ENCODE data around the gene PLA2R1. TPM values are rescaled to one million over a fixed set of nuclear protein-coding genes. Genes with fewer than 3 reads are reported as not detected.

Gene PLA2R1
- polyA plus RNA-seq, 1 of the 3 experiments (the other 2 are of a cell fraction), result not detected

GRCh38 chr2:160005476-160005875 lies 56.9 kb downstream of the PLA2R1 start (continued):
- TF ChIP-seq TEAD4 (IDR thresholded peaks at IDR 0.05; ENCODE audit: borderline replicate concordance, insufficient read depth) (no peak), POLR2AphosphoS5 (IDR thresholded peaks at IDR 0.05; ENCODE audit: low read depth, low read length) (no peak), RFX5 (IDR thresholded peaks at IDR 0.05; ENCODE audit: low read length) (no peak), EZH2phosphoT487 (IDR thresholded peaks at IDR 0.05; ENCODE audit: borderline replicate concordance, low read depth) (no peak), YY1 (IDR thresholded peaks at IDR 0.05; ENCODE audit: low read depth) (no peak), USF2 (IDR thresholded peaks at IDR 0.05; ENCODE audit: borderline replicate concordance, low read depth, low read length) (no peak), FOXM1 (IDR thresholded peaks at IDR 0.05; ENCODE audit: low read depth) (no peak)

- H3K79me2 ChIP-seq (ENCODE audit: insufficient read depth), result no peaks in the 10 kb centered on the region
- no peaks in the 10 kb centered on the region for H3K9me2 ChIP-seq
- no peak overlapping the region for H3K4me2 ChIP-seq
- no peak overlapping the region for H3K27ac ChIP-seq (ENCODE audit: low read depth in 2 of 2, low read length in 1 of 2)
- ChIA-PET POLR2A (no interaction called here), CTCF (no interaction called here)
- no peaks in the 10 kb centered on the region for H3F3A ChIP-seq (replicated peaks; ENCODE audit: insufficient read depth)
- TF ChIP-seq JUND (IDR thresholded peaks at IDR 0.05) (no peak), CTCF (IDR thresholded peaks at IDR 0.05) (peak; percentile 28; the same call in 1 of the 2 replicates)
- no peak overlapping the region for H3K9ac ChIP-seq
- H3K4me3 ChIP-seq (ENCODE audit: low read depth in 2 of 2, low read length in 1 of 2), result no peak overlapping the region
- no peaks in the 10 kb centered on the region for H3K9me3 ChIP-seq
- no peaks in the 10 kb centered on the region for H3K27me3 ChIP-seq (ENCODE audit: insufficient read depth)
- H4K20me1 ChIP-seq (ENCODE audit: insufficient read depth), result no peaks in the 10 kb centered on the region
- WGBS (ENCODE audit: low lambda C conversion rate), result 67% methylated on average over 3 of the region's 3 CpGs
- no peaks in the 10 kb centered on the region for H3K36me3 ChIP-seq (replicated peaks in 1 of 2; ENCODE audit: control insufficient read depth in 1 of 2, insufficient read depth in 2 of 2, low read length in 1 of 2)
- H2AFZ ChIP-seq (ENCODE audit: low read depth), result no peak overlapping the region
- no peaks in the 10 kb centered on the region; a peak in 1 of 4 replicates for H3K4me1 ChIP-seq (ENCODE audit: control insufficient read depth in 1 of 2, insufficient read depth in 2 of 2, low read depth in 1 of 2, low read length in 1 of 2)
- DNase-seq, result no peak
Measured at GRCh38 chr2:159998961-159999360, 63.5 kb downstream of the PLA2R1 start.

GRCh38 chr2:159998243-159998642 lies 64.2 kb downstream of the PLA2R1 start:
- Histone ChIP-seq H2AFZ (ENCODE audit: low read depth) (no peak overlapping the region), H3K4me3 (ENCODE audit: low read depth in 2 of 2, low read length in 1 of 2) (no peak overlapping the region), H3K9ac (no peak overlapping the region), H3F3A (replicated peaks; ENCODE audit: insufficient read depth) (no peaks in the 10 kb centered on the region), H3K4me2 (no peak overlapping the region), H3K36me3 (replicated peaks in 1 of 2; ENCODE audit: control insufficient read depth in 1 of 2, insufficient read depth in 2 of 2, low read length in 1 of 2) (no peaks in the 10 kb centered on the region), H3K27me3 (ENCODE audit: insufficient read depth) (no peaks in the 10 kb centered on the region), H4K20me1 (ENCODE audit: insufficient read depth) (no peaks in the 10 kb centered on the region), H3K79me2 (ENCODE audit: insufficient read depth) (no peaks in the 10 kb centered on the region), H3K4me1 (ENCODE audit: control insufficient read depth in 1 of 2, insufficient read depth in 2 of 2, low read depth in 1 of 2, low read length in 1 of 2) (no peaks in the 10 kb centered on the region; a peak in 1 of 4 replicates), H3K9me2 (no peaks in the 10 kb centered on the region), H3K9me3 (no peaks in the 10 kb centered on the region), H3K27ac (ENCODE audit: low read depth in 2 of 2, low read length in 1 of 2) (no peak overlapping the region)
- CTCF ChIA-PET, result no interaction called here
- TF ChIP-seq MXI1 (IDR thresholded peaks at IDR 0.05; ENCODE audit: low read depth, low read length) (no peak), IRF3 (IDR thresholded peaks at IDR 0.05; ENCODE audit: low read depth, low read length) (no peak), RAD21 (IDR thresholded peaks at IDR 0.05; ENCODE audit: low read length) (no peak), FOSL2 (IDR thresholded peaks at IDR 0.05; ENCODE audit: borderline replicate concordance, low read depth) (no peak), FOXJ3 (CRISPR knock-in tag; IDR thresholded peaks at IDR 0.05) (no peak), EZH2phosphoT487 (IDR thresholded peaks at IDR 0.05; ENCODE audit: borderline replicate concordance, low read depth) (no peak), ELF1 (IDR thresholded peaks at IDR 0.05) (no peak), YY1 (IDR thresholded peaks at IDR 0.05; ENCODE audit: low read depth) (no peak)
- POLR2A ChIA-PET, result no interaction called here
- 76% methylated on average over 2 of the region's 2 CpGs for WGBS (ENCODE audit: low lambda C conversion rate)
- DNase-seq, result no peak

Data from SK-N-SH (cell line).